ENCODE results near the gene EFHC1. TPM values are rescaled to one million over a fixed set of nuclear protein-coding genes. Genes with fewer than 3 reads are reported as not detected.
A peak's percentile ranks its signal among the peaks of the same experiment; 100 is the strongest.

Gene EFHC1
- total RNA-seq, 1 donor from 2014 or later: 25.6 TPM

DNA sequence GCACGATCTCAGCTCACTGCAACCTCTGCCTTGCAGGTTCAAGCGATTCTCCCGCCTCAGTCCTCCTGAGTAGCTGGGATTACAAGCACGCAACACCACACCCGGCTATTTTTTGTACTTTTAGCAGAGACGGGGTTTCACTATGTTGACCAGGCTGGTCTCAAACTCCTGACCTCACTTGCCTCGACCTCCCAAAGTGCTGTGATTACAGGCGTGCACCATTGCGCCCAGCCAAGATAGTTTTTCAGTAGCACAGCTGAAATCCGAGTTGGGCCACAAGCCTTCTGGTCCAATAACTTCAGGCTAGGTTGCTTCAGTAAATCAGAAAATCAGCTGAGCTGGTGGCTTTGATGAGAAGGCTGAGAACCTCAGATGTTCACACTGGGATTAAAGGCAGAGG, 91.0 kb downstream of the EFHC1 start:
- H3K36me3 Mint-ChIP-seq (ENCODE audit: low read depth, unreplicated experiment): peaks cover 57% of the 10 kb centered on the region
- H3K27me3 Mint-ChIP-seq (ENCODE audit: low read depth, unreplicated experiment): no peaks in the 10 kb centered on the region
- H3K9me3 Mint-ChIP-seq (ENCODE audit: unreplicated experiment): no peaks in the 10 kb centered on the region
- no peak overlapping the region for H3K4me3 ChIP-seq (ENCODE audit: insufficient read depth, low read depth, low read length)
- H3K9me3 ChIP-seq (ENCODE audit: insufficient read depth, low read depth, low read length): no peaks in the 10 kb centered on the region
- no peaks in the 10 kb centered on the region for H3K27me3 ChIP-seq (ENCODE audit: insufficient read depth, low read length)
- peaks cover 71% of the 10 kb centered on the region for H3K4me1 ChIP-seq (ENCODE audit: insufficient read depth, low read length)
- H3K27ac Mint-ChIP-seq (ENCODE audit: unreplicated experiment): peak overlapping the region; percentile 75
- peaks cover 70% of the 10 kb centered on the region for H3K4me1 Mint-ChIP-seq (ENCODE audit: low read depth, unreplicated experiment)
- DNase-seq (ENCODE audit: low read depth) (no peak), FAIRE-seq (no peak)
- H2AFZ ChIP-seq (ENCODE audit: low read depth, low read length): no peak overlapping the region
- peaks cover 23% of the 10 kb centered on the region for H3K79me2 ChIP-seq (ENCODE audit: insufficient read depth, low read length)
- no peaks in the 10 kb centered on the region for H4K20me1 ChIP-seq (ENCODE audit: insufficient read depth, low read length)
- peaks cover 67% of the 10 kb centered on the region for H3K36me3 ChIP-seq (ENCODE audit: insufficient read depth, low read length)
- peak overlapping the region; percentile 93 for H3K27ac ChIP-seq (ENCODE audit: low read depth, low read length)
- TF ChIP-seq CTCF (IDR thresholded peaks at IDR 0.05; ENCODE audit: insufficient read depth, low read depth, low read length) (no peak), EZH2 (IDR thresholded peaks at IDR 0.05; ENCODE audit: insufficient read depth, low read length) (no peak)
- no peak overlapping the region for H3K4me3 Mint-ChIP-seq (ENCODE audit: unreplicated experiment)
- H3K4me2 ChIP-seq (ENCODE audit: low read length): peak overlapping the region; percentile 66
- H3K9ac ChIP-seq (ENCODE audit: low read length): peak overlapping the region; percentile 79

- Histone ChIP-seq H2AFZ (ENCODE audit: low read depth, low read length) (no peak overlapping the region), H4K20me1 (ENCODE audit: insufficient read depth, low read length) (no peaks in the 10 kb centered on the region), H3K4me3 (ENCODE audit: insufficient read depth, low read depth, low read length) (no peak overlapping the region), H3K4me2 (ENCODE audit: low read length) (peak overlapping the region; percentile 66), H3K9ac (ENCODE audit: low read length) (peak overlapping the region; percentile 79), H3K4me1 (ENCODE audit: insufficient read depth, low read length) (peaks cover 74% of the 10 kb centered on the region), H3K9me3 (ENCODE audit: insufficient read depth, low read depth, low read length) (no peaks in the 10 kb centered on the region), H3K79me2 (ENCODE audit: insufficient read depth, low read length) (peaks cover 28% of the 10 kb centered on the region), H3K36me3 (ENCODE audit: insufficient read depth, low read length) (peaks cover 65% of the 10 kb centered on the region), H3K27ac (ENCODE audit: low read depth, low read length) (peak overlapping the region; percentile 93), H3K27me3 (ENCODE audit: insufficient read depth, low read length) (no peaks in the 10 kb centered on the region)
- no peaks in the 10 kb centered on the region for H3K9me3 Mint-ChIP-seq (ENCODE audit: unreplicated experiment)
- no peak for FAIRE-seq
- TF ChIP-seq EZH2 (IDR thresholded peaks at IDR 0.05; ENCODE audit: insufficient read depth, low read length): no peak
- TF ChIP-seq CTCF (IDR thresholded peaks at IDR 0.05; ENCODE audit: insufficient read depth, low read depth, low read length): no peak
- no peaks in the 10 kb centered on the region for H3K27me3 Mint-ChIP-seq (ENCODE audit: low read depth, unreplicated experiment)
- peaks cover 55% of the 10 kb centered on the region for H3K36me3 Mint-ChIP-seq (ENCODE audit: low read depth, unreplicated experiment)
- H3K4me3 Mint-ChIP-seq (ENCODE audit: unreplicated experiment): no peak overlapping the region
- peaks cover 75% of the 10 kb centered on the region for H3K4me1 Mint-ChIP-seq (ENCODE audit: low read depth, unreplicated experiment)
- H3K27ac Mint-ChIP-seq (ENCODE audit: unreplicated experiment): peak overlapping the region; percentile 91
- peak; percentile 58 for DNase-seq (ENCODE audit: low read depth)
These were observed 91.5 kb downstream of the EFHC1 start for GRCh38 chr6:52511572-52512151.

DNA sequence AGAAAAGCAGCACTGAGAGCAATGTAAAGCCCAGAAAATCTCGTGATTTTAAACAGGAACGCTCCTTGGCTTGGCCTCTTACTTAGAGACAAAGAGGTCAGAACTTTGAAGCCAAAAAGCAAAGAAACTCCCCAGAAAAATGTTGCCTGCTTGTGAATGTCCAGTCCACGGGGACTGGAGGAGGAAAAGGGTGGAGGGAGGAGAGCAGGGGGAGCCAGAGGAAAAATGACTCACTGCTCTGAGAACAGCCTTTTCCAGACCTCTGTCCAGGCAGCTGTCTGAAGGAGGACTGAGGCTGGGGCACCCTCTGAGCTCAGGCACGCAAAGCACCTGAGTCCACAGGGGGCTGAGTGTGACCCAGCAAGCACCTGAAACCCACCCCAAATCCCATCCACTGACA, 92.1 kb downstream of the EFHC1 start:
- Histone ChIP-seq H3K9me3 (ENCODE audit: insufficient read depth, low read depth, low read length) (no peaks in the 10 kb centered on the region), H3K4me2 (ENCODE audit: low read length) (peak overlapping the region; percentile 66), H3K4me3 (ENCODE audit: insufficient read depth, low read depth, low read length) (no peak overlapping the region), H3K9ac (ENCODE audit: low read length) (peak overlapping the region; percentile 79), H3K27ac (ENCODE audit: low read depth, low read length) (peak overlapping the region; percentile 93), H3K4me1 (ENCODE audit: insufficient read depth, low read length) (peaks cover 80% of the 10 kb centered on the region), H2AFZ (ENCODE audit: low read depth, low read length) (no peak overlapping the region), H4K20me1 (ENCODE audit: insufficient read depth, low read length) (no peaks in the 10 kb centered on the region), H3K36me3 (ENCODE audit: insufficient read depth, low read length) (peaks cover 64% of the 10 kb centered on the region), H3K27me3 (ENCODE audit: insufficient read depth, low read length) (no peaks in the 10 kb centered on the region), H3K79me2 (ENCODE audit: insufficient read depth, low read length) (peaks cover 33% of the 10 kb centered on the region)
- DNase-seq (ENCODE audit: low read depth): peak; percentile 85
- Mint-ChIP-seq H3K27ac (ENCODE audit: unreplicated experiment) (peak overlapping the region; percentile 91), H3K36me3 (ENCODE audit: low read depth, unreplicated experiment) (peaks cover 51% of the 10 kb centered on the region), H3K9me3 (ENCODE audit: unreplicated experiment) (no peaks in the 10 kb centered on the region), H3K27me3 (ENCODE audit: low read depth, unreplicated experiment) (no peaks in the 10 kb centered on the region), H3K4me3 (ENCODE audit: unreplicated experiment) (no peak overlapping the region), H3K4me1 (ENCODE audit: low read depth, unreplicated experiment) (peaks cover 76% of the 10 kb centered on the region)
- peak; percentile 13 for FAIRE-seq
- TF ChIP-seq CTCF (IDR thresholded peaks at IDR 0.05; ENCODE audit: insufficient read depth, low read depth, low read length) (no peak), EZH2 (IDR thresholded peaks at IDR 0.05; ENCODE audit: insufficient read depth, low read length) (no peak)

Data from astrocyte (in vitro differentiated cells and primary cell).